CD8-positive, alpha-beta memory T cell (primary cell): ENCODE results near the gene CCDC85A. TPM values are rescaled to one million over a fixed set of nuclear protein-coding genes. Genes with fewer than 3 reads are reported as not detected.

Source experiments
- CTCF ChIA-PET: fragments of 350-600 bp; sonication (Branson Sonifier 250); formaldehyde crosslinking; loops from one replicate; lab custom pipeline; 2021; ENCODE audit warnings: antibody characterized with exemption; lab: Charles Lee
- POLR2A ChIA-PET: fragments of 350-600 bp; sonication (Branson Sonifier 250); formaldehyde crosslinking; loops from one replicate; lab custom pipeline; 2021; ENCODE audit warnings: antibody characterized with exemption; lab: Charles Lee
- DNase-seq, 5 donors: peaks; one replicate each; pipeline versions ENCODE4 v3.0.0 to v3.0.0-alpha.2; 2020 to 2022; ENCODE audit warnings: mixed read lengths in 1 of 5
- H3K27ac ChIP-seq: one replicate; pipeline ENCODE4 v1.7.0; 2013; ENCODE audit warnings: low read depth, mild to moderate bottlenecking, low read length, moderate library complexity
- H3K27me3 ChIP-seq: 2 replicates; pipeline ENCODE4 v1.7.0; 2013; ENCODE audit warnings: low read length, mild to moderate bottlenecking; ENCODE audit not compliant: insufficient read depth, poor library complexity, severe bottlenecking
- H3K36me3 ChIP-seq: 2 replicates; pipeline ENCODE4 v1.7.0; 2013; ENCODE audit warnings: mild to moderate bottlenecking, low read length, moderate library complexity; ENCODE audit not compliant: insufficient read depth
- H3K4me1 ChIP-seq: 2 replicates; pipeline ENCODE4 v1.7.0; 2013; ENCODE audit warnings: mild to moderate bottlenecking, low read length, moderate library complexity; ENCODE audit not compliant: insufficient read depth
- H3K4me3 ChIP-seq: 2 replicates; pipeline ENCODE4 v1.7.0; 2013; ENCODE audit warnings: mild to moderate bottlenecking, low read length
- H3K9me3 ChIP-seq: 2 replicates; pipeline ENCODE4 v1.7.0; 2013; ENCODE audit warnings: mild to moderate bottlenecking, low read length
- H3K27ac Mint-ChIP-seq, 8 donors: one replicate each; pipeline ENCODE4 v1.8.0; 2020 to 2021; ENCODE audit warnings: mixed read lengths in 8 of 8, mild to moderate bottlenecking in 6 of 8, inconsistent platforms in 3 of 8, moderate library complexity in 3 of 8
- H3K27me3 Mint-ChIP-seq, 2 donors: one replicate each; pipeline ENCODE4 v1.8.0; 2020 to 2021; ENCODE audit warnings: mixed read lengths in 2 of 2, mild to moderate bottlenecking in 1 of 2, moderate library complexity in 1 of 2
- H3K36me3 Mint-ChIP-seq, 3 donors: one replicate each; pipeline ENCODE4 v1.8.0; 2020 to 2021; ENCODE audit warnings: mixed read lengths in 3 of 3, inconsistent platforms in 1 of 3, mild to moderate bottlenecking in 1 of 3
- H3K4me1 Mint-ChIP-seq, 3 donors: one replicate each; pipeline ENCODE4 v1.8.0; 2020 to 2021; ENCODE audit warnings: mixed read lengths in 3 of 3, inconsistent platforms in 1 of 3, mild to moderate bottlenecking in 1 of 3
- H3K4me3 Mint-ChIP-seq, 7 donors: one replicate each; pipeline ENCODE4 v1.8.0; 2020 to 2021; ENCODE audit warnings: mixed read lengths in 7 of 7, mild to moderate bottlenecking in 6 of 7, moderate library complexity in 4 of 7, inconsistent platforms in 2 of 7
- H3K9me3 Mint-ChIP-seq, 5 donors: one replicate each; pipeline ENCODE4 v1.8.0; 2020 to 2022; ENCODE audit warnings: mixed read lengths in 5 of 5, mild to moderate bottlenecking in 3 of 5, moderate library complexity in 2 of 5, inconsistent platforms in 1 of 5
- polyA plus RNA-seq: library from polyadenylated mRNA; unstranded; fragments of 300-500 nt; fragmentation: Illumina TruSeq; gene quantifications from one replicate; pipeline ENCODE4 v1.2.3, GENCODE V29; 2021
- total RNA-seq, 2 experiments: library from RNA; stranded (reverse); gene quantifications; one replicate each; pipeline ENCODE4 v1.2.3, GENCODE V29; 2021

CCDC85A gene
- total and polyA plus RNA-seq, 3 experiments from 2014 or later = not detected

- Mint-ChIP-seq H3K27me3 (no peaks in the 10 kb centered on the region), H3K36me3 (no peaks in the 10 kb centered on the region), H3K4me1 (no peaks in the 10 kb centered on the region), H3K27ac (no peak overlapping the region), H3K4me3 (no peak overlapping the region), H3K9me3 (peaks cover 2 to 12% (median 5%) of the 10 kb centered on the region in 5 donors)
- H3K36me3 ChIP-seq = no peaks in the 10 kb centered on the region
- no peaks in the 10 kb centered on the region for H3K27me3 ChIP-seq
- no peaks in the 10 kb centered on the region for H3K4me1 ChIP-seq
- H3K27ac ChIP-seq = no peak overlapping the region
- DNase-seq = no peak
- no peaks in the 10 kb centered on the region for H3K9me3 ChIP-seq
- CTCF ChIA-PET = no interaction called here
- POLR2A ChIA-PET = no interaction called here
- no peak overlapping the region for H3K4me3 ChIP-seq
These were observed 132.2 kb downstream of the CCDC85A start for GRCh38 chr2:56316011-56316410.

- H3K27me3 ChIP-seq = no peaks in the 10 kb centered on the region
- ChIA-PET CTCF (no interaction called here), POLR2A (no interaction called here)
- no peaks in the 10 kb centered on the region for H3K9me3 ChIP-seq
- H3K27ac ChIP-seq = no peak overlapping the region
- H3K4me3 ChIP-seq = no peak overlapping the region
- no peaks in the 10 kb centered on the region for H3K4me1 ChIP-seq
- no peak overlapping the region for H3K4me3 Mint-ChIP-seq
- H3K36me3 Mint-ChIP-seq = no peaks in the 10 kb centered on the region
- peaks cover 2 to 12% (median 5%) of the 10 kb centered on the region in 5 donors for H3K9me3 Mint-ChIP-seq
- H3K36me3 ChIP-seq = no peaks in the 10 kb centered on the region
- no peaks in the 10 kb centered on the region for H3K27me3 Mint-ChIP-seq
- no peaks in the 10 kb centered on the region for H3K4me1 Mint-ChIP-seq
- DNase-seq = no peak
- H3K27ac Mint-ChIP-seq = no peak overlapping the region
These were observed 134.4 kb downstream of the CCDC85A start for GRCh38 chr2:56318147-56318546.

GRCh38 chr2:56325661-56326345 is 142.0 kb downstream of the CCDC85A start:
- Mint-ChIP-seq H3K27ac (no peak overlapping the region), H3K4me1 (no peaks in the 10 kb centered on the region), H3K9me3 (peaks cover 0 to 10% (median 3%) of the 10 kb centered on the region in 5 donors), H3K27me3 (no peaks in the 10 kb centered on the region), H3K4me3 (no peak overlapping the region), H3K36me3 (no peaks in the 10 kb centered on the region)
- CTCF ChIA-PET = no interaction called here
- Histone ChIP-seq H3K36me3 (no peaks in the 10 kb centered on the region), H3K4me1 (no peaks in the 10 kb centered on the region), H3K9me3 (no peaks in the 10 kb centered on the region), H3K4me3 (no peak overlapping the region), H3K27me3 (no peaks in the 10 kb centered on the region), H3K27ac (no peak overlapping the region)
- no peak for DNase-seq
- POLR2A ChIA-PET = no interaction called here

GRCh38 chr2:56326346-56326741 is 142.6 kb downstream of the CCDC85A start:
- H3K4me3 ChIP-seq = no peak overlapping the region
- H3K36me3 ChIP-seq = no peaks in the 10 kb centered on the region
- no peak overlapping the region for H3K4me3 Mint-ChIP-seq
- no peak overlapping the region for H3K27ac ChIP-seq
- H3K27ac Mint-ChIP-seq = no peak overlapping the region
- H3K27me3 ChIP-seq = no peaks in the 10 kb centered on the region
- H3K9me3 ChIP-seq = no peaks in the 10 kb centered on the region
- no peaks in the 10 kb centered on the region for H3K36me3 Mint-ChIP-seq
- no peaks in the 10 kb centered on the region for H3K4me1 Mint-ChIP-seq
- ChIA-PET CTCF (no interaction called here), POLR2A (no interaction called here)
- H3K9me3 Mint-ChIP-seq = peaks cover 0 to 12% (median 3%) of the 10 kb centered on the region in 5 donors
- DNase-seq = no peak
- H3K4me1 ChIP-seq = no peaks in the 10 kb centered on the region
- no peaks in the 10 kb centered on the region for H3K27me3 Mint-ChIP-seq

GRCh38 chr2:56331810-56332209 is 148.0 kb downstream of the CCDC85A start:
- Histone ChIP-seq H3K4me1 (no peaks in the 10 kb centered on the region), H3K27me3 (no peaks in the 10 kb centered on the region), H3K36me3 (no peaks in the 10 kb centered on the region), H3K9me3 (no peaks in the 10 kb centered on the region), H3K4me3 (no peak overlapping the region), H3K27ac (no peak overlapping the region)
- no peaks in the 10 kb centered on the region for H3K4me1 Mint-ChIP-seq
- peaks cover 0 to 9% (median 3%) of the 10 kb centered on the region in 5 donors for H3K9me3 Mint-ChIP-seq
- ChIA-PET POLR2A (no interaction called here), CTCF (no interaction called here)
- H3K27ac Mint-ChIP-seq = no peak overlapping the region
- DNase-seq = no peak
- H3K36me3 Mint-ChIP-seq = no peaks in the 10 kb centered on the region
- H3K4me3 Mint-ChIP-seq = no peak overlapping the region
- H3K27me3 Mint-ChIP-seq = no peaks in the 10 kb centered on the region

- H3K36me3 Mint-ChIP-seq = no peaks in the 10 kb centered on the region
- H3K4me3 Mint-ChIP-seq = no peak overlapping the region
- no peaks in the 10 kb centered on the region for H3K27me3 Mint-ChIP-seq
- DNase-seq = no peak
- Histone ChIP-seq H3K27ac (no peak overlapping the region), H3K9me3 (no peaks in the 10 kb centered on the region), H3K4me3 (no peak overlapping the region), H3K4me1 (no peaks in the 10 kb centered on the region), H3K36me3 (no peaks in the 10 kb centered on the region), H3K27me3 (no peaks in the 10 kb centered on the region)
- H3K4me1 Mint-ChIP-seq = no peaks in the 10 kb centered on the region
- ChIA-PET POLR2A (no interaction called here), CTCF (no interaction called here)
- no peak overlapping the region for H3K27ac Mint-ChIP-seq
- peaks cover 0 to 8% (median 1%) of the 10 kb centered on the region in 5 donors for H3K9me3 Mint-ChIP-seq
These were observed 150.2 kb downstream of the CCDC85A start for GRCh38 chr2:56333812-56334485.

- Mint-ChIP-seq H3K9me3 (peaks cover 0 to 6% (median 0%) of the 10 kb centered on the region in 5 donors), H3K4me3 (no peak overlapping the region), H3K4me1 (no peaks in the 10 kb centered on the region), H3K27me3 (no peaks in the 10 kb centered on the region), H3K36me3 (no peaks in the 10 kb centered on the region), H3K27ac (no peak overlapping the region)
- Histone ChIP-seq H3K9me3 (no peaks in the 10 kb centered on the region), H3K4me3 (no peak overlapping the region), H3K27me3 (no peaks in the 10 kb centered on the region), H3K4me1 (no peaks in the 10 kb centered on the region), H3K36me3 (no peaks in the 10 kb centered on the region), H3K27ac (no peak overlapping the region)
- CTCF ChIA-PET = no interaction called here
- POLR2A ChIA-PET = no interaction called here
- DNase-seq = no peak
These were observed 150.8 kb downstream of the CCDC85A start for GRCh38 chr2:56334622-56335021.

GRCh38 chr2:56335101-56335500 is 151.3 kb downstream of the CCDC85A start:
- CTCF ChIA-PET = no interaction called here
- H3K4me1 ChIP-seq = no peaks in the 10 kb centered on the region
- H3K27ac Mint-ChIP-seq = no peak overlapping the region

More at GRCh38 chr2:56335101-56335500, 151.3 kb downstream of the CCDC85A start:
- H3K27ac ChIP-seq = no peak overlapping the region
- no peaks in the 10 kb centered on the region for H3K9me3 ChIP-seq
- no peaks in the 10 kb centered on the region for H3K27me3 ChIP-seq
- DNase-seq = no peak
- no peaks in the 10 kb centered on the region for H3K4me1 Mint-ChIP-seq
- no peaks in the 10 kb centered on the region for H3K27me3 Mint-ChIP-seq
- peaks cover 0 to 6% (median 0%) of the 10 kb centered on the region in 5 donors for H3K9me3 Mint-ChIP-seq
- no peak overlapping the region for H3K4me3 Mint-ChIP-seq
- no peak overlapping the region for H3K4me3 ChIP-seq
- POLR2A ChIA-PET = no interaction called here
- H3K36me3 Mint-ChIP-seq = no peaks in the 10 kb centered on the region
- no peaks in the 10 kb centered on the region for H3K36me3 ChIP-seq
